ENCODE measurements around the gene ICAM1. TPM values are rescaled to one million over a fixed set of nuclear protein-coding genes. Genes with fewer than 3 reads are reported as not detected.

ICAM1 gene
- total RNA-seq, 1 experiment from 2014 or later = 1.7 TPM

DNA sequence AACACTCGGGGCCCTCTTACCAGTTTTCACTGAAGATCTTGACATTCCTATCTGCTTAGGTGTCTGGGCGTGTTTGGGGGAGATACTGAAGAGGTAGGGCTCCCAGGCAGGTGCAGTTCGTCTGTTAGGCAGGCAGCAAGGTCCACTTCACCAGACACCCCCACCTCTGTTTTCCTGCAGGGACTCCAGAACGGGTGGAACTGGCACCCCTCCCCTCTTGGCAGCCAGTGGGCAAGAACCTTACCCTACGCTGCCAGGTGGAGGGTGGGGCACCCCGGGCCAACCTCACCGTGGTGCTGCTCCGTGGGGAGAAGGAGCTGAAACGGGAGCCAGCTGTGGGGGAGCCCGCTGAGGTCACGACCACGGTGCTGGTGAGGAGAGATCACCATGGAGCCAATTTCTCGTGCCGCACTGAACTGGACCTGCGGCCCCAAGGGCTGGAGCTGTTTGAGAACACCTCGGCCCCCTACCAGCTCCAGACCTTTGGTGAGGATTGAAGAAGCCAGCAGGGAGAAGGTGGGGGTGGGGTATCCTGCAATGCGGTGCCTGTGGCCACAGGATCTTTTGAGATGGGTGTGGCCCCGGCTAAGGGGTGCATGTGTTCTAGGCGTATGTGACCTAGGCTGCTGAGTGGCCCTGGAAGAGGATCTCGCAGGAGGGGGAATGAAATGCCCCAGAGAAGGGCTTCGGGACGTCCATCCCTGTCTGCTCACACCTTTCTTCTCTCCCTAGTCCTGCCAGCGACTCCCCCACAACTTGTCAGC, 12.6 kb downstream of the ICAM1 start:
- Histone ChIP-seq H3K4me3 (ENCODE audit: low read depth, low read length, poor library complexity, severe bottlenecking) (no peak overlapping the region), H3K27me3 (replicated peaks; ENCODE audit: insufficient read depth, low read depth, low read length, poor library complexity) (no peaks in the 10 kb centered on the region), H3K27ac (ENCODE audit: low read depth, low read length, poor library complexity, severe bottlenecking) (no peak overlapping the region), H3K9me3 (ENCODE audit: low read depth, low read length, poor library complexity, severe bottlenecking) (no peaks in the 10 kb centered on the region), H3K36me3 (ENCODE audit: insufficient read depth, low read length, poor library complexity, severe bottlenecking) (no peaks in the 10 kb centered on the region), H3K4me1 (ENCODE audit: insufficient read depth, low read length, poor library complexity, severe bottlenecking) (peaks cover 19% of the 10 kb centered on the region)
- ChIA-PET CTCF (no interaction called here), POLR2A (ENCODE audit: low non-redundant PET) (no interaction called here)
- BruUV-seq (replicated peaks) = no TSS peak
- intact Hi-C loops (cut with micrococcal nuclease; ENCODE audit: unreplicated experiment) = no loop called here
- TF ChIP-seq EZH2 (IDR thresholded peaks at IDR 0.05; ENCODE audit: borderline replicate concordance, low read depth, low read length, poor library complexity, severe bottlenecking) = no peak
- TF ChIP-seq, protein P1, sequence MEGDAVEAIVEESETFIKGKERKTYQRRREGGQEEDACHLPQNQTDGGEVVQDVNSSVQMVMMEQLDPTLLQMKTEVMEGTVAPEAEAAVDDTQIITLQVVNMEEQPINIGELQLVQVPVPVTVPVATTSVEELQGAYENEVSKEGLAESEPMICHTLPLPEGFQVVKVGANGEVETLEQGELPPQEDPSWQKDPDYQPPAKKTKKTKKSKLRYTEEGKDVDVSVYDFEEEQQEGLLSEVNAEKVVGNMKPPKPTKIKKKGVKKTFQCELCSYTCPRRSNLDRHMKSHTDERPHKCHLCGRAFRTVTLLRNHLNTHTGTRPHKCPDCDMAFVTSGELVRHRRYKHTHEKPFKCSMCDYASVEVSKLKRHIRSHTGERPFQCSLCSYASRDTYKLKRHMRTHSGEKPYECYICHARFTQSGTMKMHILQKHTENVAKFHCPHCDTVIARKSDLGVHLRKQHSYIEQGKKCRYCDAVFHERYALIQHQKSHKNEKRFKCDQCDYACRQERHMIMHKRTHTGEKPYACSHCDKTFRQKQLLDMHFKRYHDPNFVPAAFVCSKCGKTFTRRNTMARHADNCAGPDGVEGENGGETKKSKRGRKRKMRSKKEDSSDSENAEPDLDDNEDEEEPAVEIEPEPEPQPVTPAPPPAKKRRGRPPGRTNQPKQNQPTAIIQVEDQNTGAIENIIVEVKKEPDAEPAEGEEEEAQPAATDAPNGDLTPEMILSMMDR (conservative IDR thresholded peaks at IDR 0.05; ENCODE audit: low read depth, low read length) = no peak
- DNase-seq (ENCODE audit: low spot score) = no peak

DNA sequence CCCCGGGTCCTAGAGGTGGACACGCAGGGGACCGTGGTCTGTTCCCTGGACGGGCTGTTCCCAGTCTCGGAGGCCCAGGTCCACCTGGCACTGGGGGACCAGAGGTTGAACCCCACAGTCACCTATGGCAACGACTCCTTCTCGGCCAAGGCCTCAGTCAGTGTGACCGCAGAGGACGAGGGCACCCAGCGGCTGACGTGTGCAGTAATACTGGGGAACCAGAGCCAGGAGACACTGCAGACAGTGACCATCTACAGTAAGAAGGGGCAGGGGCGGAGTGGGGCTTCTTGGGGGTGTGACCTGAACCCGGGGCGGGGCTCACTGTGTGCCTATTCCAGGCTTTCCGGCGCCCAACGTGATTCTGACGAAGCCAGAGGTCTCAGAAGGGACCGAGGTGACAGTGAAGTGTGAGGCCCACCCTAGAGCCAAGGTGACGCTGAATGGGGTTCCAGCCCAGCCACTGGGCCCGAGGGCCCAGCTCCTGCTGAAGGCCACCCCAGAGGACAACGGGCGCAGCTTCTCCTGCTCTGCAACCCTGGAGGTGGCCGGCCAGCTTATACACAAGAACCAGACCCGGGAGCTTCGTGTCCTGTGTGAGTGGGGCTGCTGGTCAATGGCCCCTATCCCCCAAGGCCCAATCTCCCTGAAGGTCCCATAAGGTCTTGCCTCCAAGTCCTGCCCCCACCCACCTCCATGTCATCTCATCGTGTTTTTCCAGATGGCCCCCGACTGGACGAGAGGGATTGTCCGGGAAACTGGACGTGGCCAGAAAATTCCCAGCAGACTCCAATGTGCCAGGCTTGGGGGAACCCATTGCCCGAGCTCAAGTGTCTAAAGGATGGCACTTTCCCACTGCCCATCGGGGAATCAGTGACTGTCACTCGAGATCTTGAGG, 13.4 kb downstream of the ICAM1 start:
- peaks cover 26% of the 10 kb centered on the region for H3K4me1 ChIP-seq (ENCODE audit: insufficient read depth, low read length, poor library complexity, severe bottlenecking)
- no peaks in the 10 kb centered on the region for H3K27me3 ChIP-seq (replicated peaks; ENCODE audit: insufficient read depth, low read depth, low read length, poor library complexity)
- ChIA-PET CTCF (no interaction called here), POLR2A (ENCODE audit: low non-redundant PET) (no interaction called here)
- TF ChIP-seq EZH2 (IDR thresholded peaks at IDR 0.05; ENCODE audit: borderline replicate concordance, low read depth, low read length, poor library complexity, severe bottlenecking) = no peak
- TF ChIP-seq, protein P1 (conservative IDR thresholded peaks at IDR 0.05; ENCODE audit: low read depth, low read length) = no peak
- no peaks in the 10 kb centered on the region for H3K9me3 ChIP-seq (ENCODE audit: low read depth, low read length, poor library complexity, severe bottlenecking)
- no peak for DNase-seq (ENCODE audit: low spot score)
- BruUV-seq (replicated peaks) = no TSS peak
- no peaks in the 10 kb centered on the region for H3K36me3 ChIP-seq (ENCODE audit: insufficient read depth, low read length, poor library complexity, severe bottlenecking)
- intact Hi-C loops (cut with micrococcal nuclease; ENCODE audit: unreplicated experiment) = no loop called here
- no peak overlapping the region for H3K4me3 ChIP-seq (ENCODE audit: low read depth, low read length, poor library complexity, severe bottlenecking)
- H3K27ac ChIP-seq (ENCODE audit: low read depth, low read length, poor library complexity, severe bottlenecking) = no peak overlapping the region

DNA sequence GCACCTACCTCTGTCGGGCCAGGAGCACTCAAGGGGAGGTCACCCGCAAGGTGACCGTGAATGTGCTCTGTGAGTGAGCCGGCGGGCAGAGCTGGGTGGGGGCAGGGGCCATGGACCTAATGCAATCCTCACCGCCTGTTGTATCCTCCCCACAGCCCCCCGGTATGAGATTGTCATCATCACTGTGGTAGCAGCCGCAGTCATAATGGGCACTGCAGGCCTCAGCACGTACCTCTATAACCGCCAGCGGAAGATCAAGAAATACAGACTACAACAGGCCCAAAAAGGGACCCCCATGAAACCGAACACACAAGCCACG, 14.0 kb downstream of the ICAM1 start:
- intact Hi-C loops (cut with micrococcal nuclease; ENCODE audit: unreplicated experiment) = no loop called here
- Histone ChIP-seq H3K27ac (ENCODE audit: low read depth, low read length, poor library complexity, severe bottlenecking) (no peak overlapping the region), H3K4me1 (ENCODE audit: insufficient read depth, low read length, poor library complexity, severe bottlenecking) (peaks cover 28% of the 10 kb centered on the region), H3K9me3 (ENCODE audit: low read depth, low read length, poor library complexity, severe bottlenecking) (no peaks in the 10 kb centered on the region), H3K36me3 (ENCODE audit: insufficient read depth, low read length, poor library complexity, severe bottlenecking) (no peaks in the 10 kb centered on the region), H3K4me3 (ENCODE audit: low read depth, low read length, poor library complexity, severe bottlenecking) (no peak overlapping the region), H3K27me3 (replicated peaks; ENCODE audit: insufficient read depth, low read depth, low read length, poor library complexity) (no peaks in the 10 kb centered on the region)
- no peak for DNase-seq (ENCODE audit: low spot score)
- CTCF ChIA-PET = no interaction called here
- no TSS peak for BruUV-seq (replicated peaks)
- POLR2A ChIA-PET (ENCODE audit: low non-redundant PET) = no interaction called here
- TF ChIP-seq, protein P1 (conservative IDR thresholded peaks at IDR 0.05; ENCODE audit: low read depth, low read length) = no peak
- no peak for TF ChIP-seq EZH2 (IDR thresholded peaks at IDR 0.05; ENCODE audit: borderline replicate concordance, low read depth, low read length, poor library complexity, severe bottlenecking)
